H9 (cell line): Measurements from ENCODE around the gene MTMR1. TPM values are rescaled to one million over a fixed set of nuclear protein-coding genes. Genes with fewer than 3 reads are reported as not detected.

Experiments used
- DNase-seq: peaks from one replicate; pipeline ENCODE4 v3.0.0-alpha.2; 2017
- H2AFZ ChIP-seq: one replicate; pipeline ENCODE4 v1.6.1; 2013; ENCODE audit warnings: mild to moderate bottlenecking, low read length, control low read depth, moderate library complexity
- H2AK5ac ChIP-seq: 2 replicates; pipeline ENCODE4 v1.6.1; 2013; ENCODE audit warnings: low read length, control low read depth, mixed read lengths; ENCODE audit not compliant: insufficient read length
- H2BK120ac ChIP-seq: one replicate; pipeline ENCODE4 v1.6.1; 2013; ENCODE audit warnings: low read depth, mild to moderate bottlenecking, low read length, control low read depth, inconsistent platforms; ENCODE audit not compliant: poor library complexity, severe bottlenecking
- H2BK12ac ChIP-seq: 2 replicates; pipeline ENCODE4 v1.6.1; 2013; ENCODE audit warnings: low read length, control low read depth, mixed read lengths, low read depth; ENCODE audit not compliant: insufficient read length
- H2BK15ac ChIP-seq: 2 replicates; pipeline ENCODE4 v1.6.1; 2013; ENCODE audit warnings: low read depth, low read length, control low read depth
- H2BK20ac ChIP-seq: one replicate; pipeline ENCODE4 v1.6.1; 2013; ENCODE audit warnings: low read depth, mild to moderate bottlenecking, low read length, control low read depth, inconsistent platforms; ENCODE audit not compliant: poor library complexity, severe bottlenecking
- H2BK5ac ChIP-seq: 2 replicates; pipeline ENCODE4 v1.6.1; 2013; ENCODE audit warnings: low read length, control low read depth, mixed read lengths; ENCODE audit not compliant: insufficient read length
- H3K14ac ChIP-seq: 2 replicates; pipeline ENCODE4 v1.6.1; 2013; ENCODE audit warnings: low read length, control low read depth; ENCODE audit not compliant: insufficient read depth
- H3K18ac ChIP-seq: 2 replicates; pipeline ENCODE4 v1.6.1; 2013; ENCODE audit warnings: low read depth, mild to moderate bottlenecking, mixed read lengths, low read length, control low read depth; ENCODE audit not compliant: insufficient read length
- H3K23ac ChIP-seq: 2 replicates; pipeline ENCODE4 v1.6.1; 2013; ENCODE audit warnings: low read length, control low read depth, mixed read lengths, low read depth; ENCODE audit not compliant: insufficient read length
- H3K23me2 ChIP-seq: 2 replicates; pipeline ENCODE4 v1.6.1; 2013; ENCODE audit warnings: low read depth, mild to moderate bottlenecking, mixed read lengths, low read length, control low read depth; ENCODE audit not compliant: insufficient read length, poor library complexity, severe bottlenecking
- H3K27ac ChIP-seq: 2 replicates; pipeline ENCODE4 v1.5.1; 2013; ENCODE audit warnings: low read length, control low read depth, mixed read lengths, low read depth; ENCODE audit not compliant: insufficient read length
- H3K27me3 ChIP-seq: 2 replicates; pipeline ENCODE4 v1.6.1; 2013; ENCODE audit warnings: low read length, control low read depth, inconsistent platforms; ENCODE audit not compliant: insufficient read depth
- H3K4ac ChIP-seq: 2 replicates; pipeline ENCODE4 v1.6.1; 2013; ENCODE audit warnings: low read depth, mild to moderate bottlenecking, control low read depth, inconsistent platforms, low read length, moderate library complexity
- H3K4me1 ChIP-seq: 2 replicates; pipeline ENCODE4 v1.6.1; 2013; ENCODE audit warnings: low read length, control low read depth, inconsistent platforms; ENCODE audit not compliant: insufficient read depth
- H3K4me2 ChIP-seq: 2 replicates; pipeline ENCODE4 v1.6.1; 2013; ENCODE audit warnings: low read length, control low read depth, mixed read lengths; ENCODE audit not compliant: insufficient read length, insufficient read depth
- H3K56ac ChIP-seq: 2 replicates; pipeline ENCODE4 v1.6.1; 2013; ENCODE audit warnings: low read depth, mild to moderate bottlenecking, mixed read lengths, low read length, control low read depth; ENCODE audit not compliant: insufficient read length
- H3K79me1 ChIP-seq: 2 replicates; pipeline ENCODE4 v1.6.1; 2013; ENCODE audit warnings: low read depth, mild to moderate bottlenecking, moderate library complexity, low read length, control low read depth, inconsistent platforms; ENCODE audit not compliant: insufficient read depth, poor library complexity, severe bottlenecking
- H3K79me2 ChIP-seq: 2 replicates; pipeline ENCODE4 v1.6.1; 2013; ENCODE audit warnings: low read length, control low read depth, inconsistent platforms; ENCODE audit not compliant: insufficient read depth
- H3K9ac ChIP-seq: 2 replicates; pipeline ENCODE4 v1.6.1; 2013; ENCODE audit warnings: low read length, control low read depth, mixed read lengths; ENCODE audit not compliant: insufficient read length; ENCODE audit errors: extremely low read depth
- H3K9me3 ChIP-seq: one replicate; pipeline ENCODE4 v1.6.1; 2013; ENCODE audit warnings: low read depth, low read length, inconsistent platforms; ENCODE audit not compliant: control insufficient read depth
- H3T11ph ChIP-seq: one replicate; pipeline ENCODE4 v1.6.1; 2013; ENCODE audit warnings: mild to moderate bottlenecking, low read length, control low read depth, inconsistent platforms
- H4K20me1 ChIP-seq: one replicate; pipeline ENCODE4 v1.6.1; 2013; ENCODE audit not compliant: control insufficient read depth, insufficient read length, insufficient read depth
- H4K5ac ChIP-seq: 2 replicates; pipeline ENCODE4 v1.6.1; 2013; ENCODE audit warnings: low read depth, mild to moderate bottlenecking, mixed read lengths, low read length, control low read depth; ENCODE audit not compliant: insufficient read length
- H4K8ac ChIP-seq: replicated peaks from 2 replicates; pipeline ENCODE4 v1.6.1; 2013; ENCODE audit warnings: low read length, control low read depth, mixed read lengths, low read depth; ENCODE audit not compliant: insufficient read length
- H4K91ac ChIP-seq: 2 replicates; pipeline ENCODE4 v1.6.1; 2013; ENCODE audit warnings: low read depth, mild to moderate bottlenecking, moderate library complexity, mixed read lengths, low read length, control low read depth; ENCODE audit not compliant: insufficient read length
- H3K27ac Mint-ChIP-seq, 3 experiments: 2 replicates in 2 of 3; 3 replicates in 1 of 3; pipeline ENCODE4 v1.8.0; 2020 to 2021; ENCODE audit warnings: mixed read lengths in 3 of 3, mild to moderate bottlenecking in 1 of 3, moderate library complexity in 1 of 3
- H3K27me3 Mint-ChIP-seq: 2 replicates; pipeline ENCODE4 v1.8.0; 2021; ENCODE audit warnings: low read depth, mild to moderate bottlenecking, moderate library complexity, mixed read lengths
- H3K36me3 Mint-ChIP-seq, 3 experiments: 2 replicates in 2 of 3; 3 replicates in 1 of 3; pipeline ENCODE4 v1.8.0; 2020 to 2021; ENCODE audit warnings: low read depth in 3 of 3, mixed read lengths in 3 of 3; ENCODE audit not compliant: insufficient read depth in 1 of 3
- H3K4me1 Mint-ChIP-seq, 2 experiments: 2 replicates each; pipeline ENCODE4 v1.8.0; 2020; ENCODE audit warnings: mixed read lengths in 2 of 2
- H3K4me3 Mint-ChIP-seq, 2 experiments: 2 replicates in 1 of 2; 3 replicates in 1 of 2; pipeline ENCODE4 v1.8.0; 2020 to 2021; ENCODE audit warnings: mild to moderate bottlenecking in 2 of 2, mixed read lengths in 2 of 2, moderate library complexity in 1 of 2
- H3K9me3 Mint-ChIP-seq, 2 experiments: 2 replicates in 1 of 2; 3 replicates in 1 of 2; pipeline ENCODE4 v1.8.0; 2020; ENCODE audit warnings: mild to moderate bottlenecking in 2 of 2, mixed read lengths in 2 of 2, moderate library complexity in 1 of 2
- CTCF ChIP-seq: fragments of 200-600 bp; sonication (generic); conservative IDR thresholded peaks from 3 replicates; pipeline ENCODE4 v1.8.0; 2021; ENCODE audit warnings: antibody characterized with exemption, mild to moderate bottlenecking
- WGBS: extraction: QIAGEN DNeasy Blood & Tissue Kit; methylation state at CpG from one replicate; pipeline ENCODE4 v1.1.7; 2013; ENCODE audit warnings: missing lambda C conversion rate, low lambda C conversion rate, mixed read lengths; ENCODE audit not compliant: insufficient read length; ENCODE audit errors: extremely low coverage; 5-methylcytosine and 5-hydroxymethylcytosine counted together
- total RNA-seq: library from RNA; stranded (reverse); gene quantifications from 2 replicates; pipeline ENCODE4 v1.2.1, GENCODE V29; 2021

MTMR1 gene
- total RNA-seq, 1 experiment from 2014 or later: 25.2 TPM

DNA sequence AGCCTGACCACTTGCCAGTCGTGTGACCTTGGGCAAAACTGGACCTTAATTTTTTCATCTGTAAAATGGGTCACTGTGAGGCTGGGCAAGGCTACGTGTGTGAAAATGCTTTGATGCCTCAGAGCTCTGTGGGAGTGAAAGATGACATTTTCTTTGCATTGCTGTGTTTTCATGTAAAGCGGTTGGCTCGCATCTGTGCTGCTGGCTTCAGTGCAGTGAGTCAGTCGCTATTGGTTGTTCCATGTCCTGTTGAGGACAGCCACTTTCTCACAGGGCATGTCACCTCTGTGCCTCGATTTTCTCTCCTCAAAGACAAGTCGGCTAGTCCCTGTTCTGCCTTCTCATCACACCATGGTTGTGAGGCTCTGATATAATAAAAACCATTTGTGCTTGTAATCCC, 4.4 kb downstream of the MTMR1 start:
- H3K4me3 Mint-ChIP-seq: no peak overlapping the region
- peaks cover 10% of the 10 kb centered on the region in 2 experiments for H3K4me1 Mint-ChIP-seq
- Histone ChIP-seq H2BK5ac (no peak overlapping the region), H4K8ac (no peak overlapping the region), H3K27ac (no peak overlapping the region), H3K18ac (no peak overlapping the region), H4K91ac (no peak overlapping the region), H3K56ac (no peak overlapping the region), H3K9ac (no peak overlapping the region), H3K9me3 (no peaks in the 10 kb centered on the region), H2AK5ac (no peak overlapping the region), H2BK120ac (no peak overlapping the region), H4K20me1 (no peaks in the 10 kb centered on the region), H2BK12ac (no peak overlapping the region), H3K4ac (no peak overlapping the region), H3K79me2 (no peaks in the 10 kb centered on the region; the same call in 1 of the 2 replicates), H2AFZ (no peak overlapping the region), H3K23ac (no peak overlapping the region), H3K79me1 (no peaks in the 10 kb centered on the region), H3K4me1 (no peaks in the 10 kb centered on the region; the same call in 1 of the 2 replicates), H2BK15ac (no peak overlapping the region), H3K14ac (no peak overlapping the region), H2BK20ac (no peak overlapping the region), H3K23me2 (peaks cover 9% of the 10 kb centered on the region), H3K27me3 (no peaks in the 10 kb centered on the region), H4K5ac (no peak overlapping the region), H3T11ph (no peak overlapping the region), H3K4me2 (no peak overlapping the region)
- no peak for TF ChIP-seq CTCF
- H3K9me3 Mint-ChIP-seq: peaks cover 44 to 51% of the 10 kb centered on the region in 2 experiments
- H3K36me3 Mint-ChIP-seq: peaks cover 0 to 23% (median 8%) of the 10 kb centered on the region in 3 experiments; a peak in 6 of 7 replicates
- no peaks in the 10 kb centered on the region for H3K27me3 Mint-ChIP-seq
- H3K27ac Mint-ChIP-seq: no peak overlapping the region
- DNase-seq: no peak
- no CpG with 5 or more reads among the region's 7 CpGs for WGBS
